C4-2B (cell line): ENCODE data around the gene ZBTB18.
"Not testable (repeated sequence)": the region's sequence is repeated elsewhere in the genome, so short reads cannot be mapped to it uniquely, and the experiment has no call there.

Experiments used
- H3K27ac ChIP-seq: fragments of 450-650 bp; 2 replicates; pipeline ENCODE4 v1.5.1; 2017
- ZFX ChIP-seq: fragments of 450-650 bp; IDR thresholded peaks from 2 replicates; pipeline ENCODE4 v1.6.1; 2017
- TF ChIP-seq, protein P1 (sequence below): fragments of 450-650 bp; conservative IDR thresholded peaks from 2 replicates; pipeline ENCODE4 v1.5.1; 2017; ENCODE audit warnings: mild to moderate bottlenecking

ZBTB18 gene

DNA sequence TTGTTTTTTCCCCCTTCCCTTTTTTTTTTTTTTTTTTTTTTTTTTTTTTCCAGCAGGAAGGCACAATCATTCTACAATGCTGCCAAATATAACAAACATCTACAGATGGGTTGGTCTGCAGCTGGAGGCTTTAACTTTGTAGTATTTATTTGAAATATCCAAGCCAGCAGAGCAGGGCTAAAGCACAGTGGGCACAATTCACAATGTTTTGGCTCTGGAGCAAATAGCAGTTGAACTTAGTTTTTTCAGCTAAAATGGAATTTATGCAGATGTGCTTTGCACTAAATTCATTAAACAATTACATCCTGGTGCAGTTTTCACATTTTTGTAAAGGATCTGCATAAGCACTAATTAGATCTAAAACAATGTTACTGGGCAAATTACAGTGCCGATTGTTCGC, 39.8 kb upstream of the ZBTB18 start:
- no peak overlapping the region for H3K27ac ChIP-seq

DNA sequence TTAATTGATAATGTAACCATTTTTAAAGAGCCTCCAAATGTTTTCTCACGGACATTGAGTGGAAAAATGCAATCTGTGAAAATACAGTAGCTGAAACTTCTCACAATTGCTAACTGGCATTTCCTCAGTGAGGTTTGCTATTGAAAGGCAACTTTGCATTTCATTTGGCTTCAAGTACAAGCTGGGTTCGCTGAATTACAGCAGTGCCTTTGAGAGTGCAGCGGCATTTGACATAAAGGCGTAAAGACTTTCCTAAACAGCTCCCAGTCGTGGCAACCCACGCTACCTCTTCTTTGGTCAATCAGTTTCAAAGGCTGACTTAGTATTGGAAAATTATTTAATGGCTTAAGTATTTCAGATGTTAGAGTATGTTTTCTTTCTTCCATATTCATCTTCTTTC, 39.3 kb upstream of the ZBTB18 start:
- no peak overlapping the region for H3K27ac ChIP-seq
- no peak for TF ChIP-seq ZFX
- TF ChIP-seq, protein P1, sequence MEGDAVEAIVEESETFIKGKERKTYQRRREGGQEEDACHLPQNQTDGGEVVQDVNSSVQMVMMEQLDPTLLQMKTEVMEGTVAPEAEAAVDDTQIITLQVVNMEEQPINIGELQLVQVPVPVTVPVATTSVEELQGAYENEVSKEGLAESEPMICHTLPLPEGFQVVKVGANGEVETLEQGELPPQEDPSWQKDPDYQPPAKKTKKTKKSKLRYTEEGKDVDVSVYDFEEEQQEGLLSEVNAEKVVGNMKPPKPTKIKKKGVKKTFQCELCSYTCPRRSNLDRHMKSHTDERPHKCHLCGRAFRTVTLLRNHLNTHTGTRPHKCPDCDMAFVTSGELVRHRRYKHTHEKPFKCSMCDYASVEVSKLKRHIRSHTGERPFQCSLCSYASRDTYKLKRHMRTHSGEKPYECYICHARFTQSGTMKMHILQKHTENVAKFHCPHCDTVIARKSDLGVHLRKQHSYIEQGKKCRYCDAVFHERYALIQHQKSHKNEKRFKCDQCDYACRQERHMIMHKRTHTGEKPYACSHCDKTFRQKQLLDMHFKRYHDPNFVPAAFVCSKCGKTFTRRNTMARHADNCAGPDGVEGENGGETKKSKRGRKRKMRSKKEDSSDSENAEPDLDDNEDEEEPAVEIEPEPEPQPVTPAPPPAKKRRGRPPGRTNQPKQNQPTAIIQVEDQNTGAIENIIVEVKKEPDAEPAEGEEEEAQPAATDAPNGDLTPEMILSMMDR: no peak

More for the DNA sequence above, 39.8 kb upstream of the ZBTB18 start:
- TF ChIP-seq ZFX: no peak
- TF ChIP-seq, protein P1: no peak

DNA sequence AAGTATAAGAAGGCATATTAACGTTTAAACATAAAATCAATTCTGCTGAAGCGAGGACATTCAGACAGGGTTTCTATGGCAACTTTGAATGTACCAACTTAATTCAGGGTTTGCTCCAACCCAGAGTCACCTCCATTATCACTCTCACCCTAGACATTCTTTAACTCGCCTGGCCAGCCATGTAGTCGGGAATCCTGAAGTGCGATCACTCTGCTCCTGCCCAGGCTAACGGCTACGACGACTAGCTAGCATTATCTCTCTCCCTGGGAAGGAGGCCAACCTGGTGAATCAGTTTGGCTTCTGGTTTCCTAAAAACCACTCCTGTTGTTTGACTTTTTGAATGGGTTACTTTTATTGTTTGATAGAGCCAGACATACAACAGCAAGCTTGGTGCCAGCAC, 38.9 kb upstream of the ZBTB18 start:
- no peak overlapping the region for H3K27ac ChIP-seq
- TF ChIP-seq, protein P1: no peak
- TF ChIP-seq ZFX: no peak

DNA sequence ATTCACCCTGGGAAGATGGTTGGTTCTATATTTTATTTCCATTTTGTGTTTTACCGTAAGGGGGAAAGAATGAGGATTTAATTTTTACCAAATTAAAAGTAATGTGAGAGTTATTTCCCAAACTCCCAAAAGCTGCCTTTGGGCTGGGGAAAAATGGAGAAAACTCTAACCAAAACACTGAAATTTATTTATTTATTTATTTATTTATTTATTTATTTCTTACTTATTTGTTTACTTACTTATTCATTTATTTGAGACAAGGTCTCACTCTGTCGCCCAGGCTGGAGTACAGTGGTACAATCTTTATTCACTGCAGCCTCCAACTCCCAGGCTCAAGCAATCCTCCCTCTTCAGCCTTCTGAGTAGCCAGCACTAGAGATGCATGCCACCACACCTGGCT, 38.0 kb upstream of the ZBTB18 start:
- H3K27ac ChIP-seq: no peak overlapping the region
- TF ChIP-seq, protein P1: no peak
- TF ChIP-seq ZFX: no peak

GRCh38 chr1:244014862-244015261, 36.2 kb upstream of the ZBTB18 start:
- not testable (repeated sequence) for H3K27ac ChIP-seq
- TF ChIP-seq, protein P1: 0 out of 2 replicates have a peak, but pooled peaks have one; percentile 4

DNA sequence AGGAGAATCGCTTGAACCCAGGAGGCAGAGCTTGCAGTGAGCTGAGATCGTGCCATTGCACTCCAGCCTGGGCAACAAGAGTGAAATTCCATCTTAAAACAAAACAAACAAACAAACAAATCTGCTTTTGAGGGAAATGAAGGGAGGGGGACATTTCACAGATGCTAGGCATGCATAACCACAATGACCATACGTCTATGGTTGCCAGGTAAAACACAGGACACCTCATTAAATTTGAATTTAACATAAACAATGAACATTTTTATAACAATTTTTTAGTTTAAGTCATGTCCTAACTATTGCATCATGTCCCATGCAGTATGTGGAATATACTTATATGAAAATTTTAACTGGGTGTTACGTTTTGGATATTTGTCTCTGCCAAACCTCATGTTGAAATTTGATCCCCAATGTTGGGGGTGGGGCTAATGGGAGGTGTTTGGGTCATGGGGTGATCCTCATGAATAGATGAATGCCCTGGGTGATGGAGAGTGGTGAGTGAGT, 31.0 kb upstream of the ZBTB18 start:
- TF ChIP-seq ZFX: no peak
- TF ChIP-seq, protein P1: no peak
- no peak overlapping the region for H3K27ac ChIP-seq

DNA sequence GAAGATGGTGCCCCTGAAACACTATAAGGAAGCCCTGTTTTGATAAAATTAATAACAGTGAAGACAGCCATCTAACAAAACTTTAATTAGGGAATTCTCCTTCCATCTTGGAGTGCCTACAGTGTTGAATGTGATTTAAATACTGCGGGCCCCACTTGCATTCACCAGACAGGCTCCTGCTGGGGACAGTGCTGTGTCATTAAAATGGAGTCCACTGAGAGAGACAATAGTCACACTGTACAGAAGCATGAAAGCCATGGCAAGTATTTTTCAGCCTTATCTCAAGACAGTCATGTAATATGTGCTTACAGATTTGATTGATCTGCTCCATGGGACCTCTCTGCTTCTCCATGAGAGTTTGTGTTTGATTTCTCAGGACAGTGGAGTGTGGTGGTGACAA, 29.7 kb upstream of the ZBTB18 start:
- no peak for TF ChIP-seq ZFX
- TF ChIP-seq, protein P1: no peak

More for the DNA sequence above, 29.7 kb upstream of the ZBTB18 start:
- H3K27ac ChIP-seq: no peak overlapping the region
